Activated CD4-positive, alpha-beta T cell treated with anti-CD3 and anti-CD28 coated beads for 24 hours (primary cell): ENCODE data around the gene SLC25A23.
"Not testable (repeated sequence)": the region's sequence is repeated elsewhere in the genome, so short reads cannot be mapped to it uniquely, and the experiment has no call there.

Experiments
- DNase-seq, 2 donors: peaks; one replicate each; pipeline ENCODE4 v3.0.0-alpha.2; 2020; ENCODE audit warnings: low read depth in 2 of 2

The SLC25A23 gene

GRCh38 chr19:6459262-6460098 is at the start of gene SLC25A23:
Gene SLC25A23 (minus strand): TSS chr19:6459792. CDS start chr19:6459628, 164 bp downstream.
- DNase-seq: peak; percentile 32 to 59

GRCh38 chr19:6508028-6508771 is 48.6 kb upstream of the SLC25A23 start:
- DNase-seq: not testable (repeated sequence)

GRCh38 chr19:6503407-6504201 is 44.0 kb upstream of the SLC25A23 start:
- no peak for DNase-seq

- no peak for DNase-seq
These were observed 42.4 kb upstream of the SLC25A23 start, which contains the start of gene TUBB4A for GRCh38 chr19:6501740-6502648. Gene TUBB4A (minus strand): TSS chr19:6502309. CDS start chr19:6502212, 97 bp downstream.

- no peak for DNase-seq
These were observed 41.5 kb upstream of the SLC25A23 start for GRCh38 chr19:6500837-6501739.

GRCh38 chr19:6499052-6499790 is 39.6 kb upstream of the SLC25A23 start:
- no peak for DNase-seq

GRCh38 chr19:6498294-6499036 is 38.9 kb upstream of the SLC25A23 start:
- no peak for DNase-seq

- DNase-seq: no peak
These were observed 36.4 kb upstream of the SLC25A23 start for GRCh38 chr19:6495947-6496346.

GRCh38 chr19:6494438-6495036 is 34.9 kb upstream of the SLC25A23 start:
- DNase-seq: no peak

GRCh38 chr19:6491802-6492592 is 32.4 kb upstream of the SLC25A23 start:
- no peak for DNase-seq

GRCh38 chr19:6490134-6490533 is 30.5 kb upstream of the SLC25A23 start:
- no peak for DNase-seq

- DNase-seq: no peak
These were observed 29.9 kb upstream of the SLC25A23 start for GRCh38 chr19:6489278-6490061.

- no peak for DNase-seq
These were observed 25.2 kb upstream of the SLC25A23 start for GRCh38 chr19:6484831-6485230.

- DNase-seq: no peak
These were observed 24.6 kb upstream of the SLC25A23 start for GRCh38 chr19:6484230-6484629.

GRCh38 chr19:6483235-6483634 is 23.6 kb upstream of the SLC25A23 start:
- DNase-seq: no peak

GRCh38 chr19:6482343-6482686 is 22.7 kb upstream of the SLC25A23 start:
- no peak for DNase-seq
